GM18868 (cell line): ENCODE measurements around the gene SMARCE1.

Experiments
- ATAC-seq: cut with Tn5 transposase; IDR thresholded peaks from one replicate; pipeline ENCODE4 v1.9.1; 2021; ENCODE audit warnings: mild to moderate bottlenecking, moderate library complexity; ENCODE audit not compliant: unreplicated experiment

Gene SMARCE1

GRCh38 chr17:40613467-40614154, 34.0 kb downstream of the SMARCE1 start:
- no peak for ATAC-seq

- no peak for ATAC-seq
Observed at GRCh38 chr17:40612599-40613244, 34.9 kb downstream of the SMARCE1 start.

- ATAC-seq = no peak
Observed at GRCh38 chr17:40611840-40612474, 35.7 kb downstream of the SMARCE1 start.

- ATAC-seq = no peak
Observed at GRCh38 chr17:40610359-40610758, 37.3 kb downstream of the SMARCE1 start.

GRCh38 chr17:40608061-40608581, 39.5 kb downstream of the SMARCE1 start:
- ATAC-seq = no peak

- no peak for ATAC-seq
Observed at GRCh38 chr17:40607641-40608040, 40.0 kb downstream of the SMARCE1 start.

GRCh38 chr17:40606548-40607353, 40.9 kb downstream of the SMARCE1 start:
- ATAC-seq = no peak

GRCh38 chr17:40605306-40605705, 42.3 kb downstream of the SMARCE1 start:
- no peak for ATAC-seq

- ATAC-seq = no peak
Observed at GRCh38 chr17:40604327-40605080, 43.1 kb downstream of the SMARCE1 start.

- no peak for ATAC-seq
Observed at GRCh38 chr17:40602445-40603443, 44.9 kb downstream of the SMARCE1 start.

- ATAC-seq = no peak
Observed at GRCh38 chr17:40600486-40601046, 47.1 kb downstream of the SMARCE1 start.

GRCh38 chr17:40599468-40599763, 48.2 kb downstream of the SMARCE1 start:
- no peak for ATAC-seq

GRCh38 chr17:40598619-40599467, 48.8 kb downstream of the SMARCE1 start:
- peak; percentile 64 for ATAC-seq

GRCh38 chr17:40598301-40598618, 49.4 kb downstream of the SMARCE1 start:
- no peak for ATAC-seq

GRCh38 chr17:40597556-40598300, 49.9 kb downstream of the SMARCE1 start:
- no peak for ATAC-seq

- no peak for ATAC-seq
Observed at GRCh38 chr17:40597156-40597555, 50.5 kb downstream of the SMARCE1 start.

- ATAC-seq = no peak
Observed at GRCh38 chr17:40596261-40596919, 51.2 kb downstream of the SMARCE1 start.
